SK-N-SH (cell line): Measurements from ENCODE around the gene ABCC2. TPM values are rescaled to one million over a fixed set of nuclear protein-coding genes. Genes with fewer than 3 reads are reported as not detected.

ENCODE experiments used
- CTCF ChIA-PET: fragments of 300-600, 350-600 bp; formaldehyde crosslinking; extraction: SDS; loops from one replicate; lab custom pipeline; 2021; lab: Yijun Ruan, JAX
- POLR2A ChIA-PET: fragments of 350-600 bp; sonication (Branson Sonifier 250); formaldehyde crosslinking; extraction: SDS; loops from one replicate; lab custom pipeline; 2020; ENCODE audit warnings: antibody characterized with exemption, inconsistent platforms; lab: Yijun Ruan, JAX
- DNase-seq: peaks from one replicate; pipeline ENCODE4 v3.0.0; 2012
- H2AFZ ChIP-seq: fragments of 200-600 bp; sonication (generic); 2 replicates; pipeline ENCODE4 v1.8.1; 2016; ENCODE audit warnings: antibody characterized with exemption, mild to moderate bottlenecking, low read depth
- H3F3A ChIP-seq: fragments of 200-600 bp; sonication (generic); replicated peaks from 2 replicates; pipeline ENCODE3; 2016; ENCODE audit warnings: antibody characterized with exemption, mild to moderate bottlenecking; ENCODE audit not compliant: insufficient read depth
- H3K27ac ChIP-seq, 2 experiments: fragments of 200-500 bp in 1 of 2; fragments of 200-600 bp in 1 of 2; sonication (Bioruptor generic) in 1 of 2; sonication (generic), shearing (Covaris generic) in 1 of 2; 2 replicates each; pipeline versions ENCODE4 v1.5.1 to v1.6.1; 2014 to 2016; ENCODE audit warnings: low read depth in 2 of 2, inconsistent platforms in 1 of 2, low read length in 1 of 2, mild to moderate bottlenecking in 1 of 2, mixed read lengths in 1 of 2
- H3K27me3 ChIP-seq: fragments of 200-600 bp; sonication (generic), shearing (Covaris generic); 2 replicates; pipeline ENCODE4 v1.6.1; 2016; ENCODE audit warnings: mixed run types; ENCODE audit not compliant: insufficient read depth
- H3K36me3 ChIP-seq, 2 experiments: fragments of 200-500 bp in 1 of 2; fragments of 200-600 bp in 1 of 2; sonication (Bioruptor generic) in 1 of 2; sonication (generic) in 1 of 2; replicated peaks in 1 of 2; 2 replicates each; pipeline versions ENCODE3 to v1.5.1; 2014 to 2016; ENCODE audit warnings: low read length in 1 of 2, mild to moderate bottlenecking in 1 of 2; ENCODE audit not compliant: insufficient read depth in 2 of 2, control insufficient read depth in 1 of 2
- H3K4me1 ChIP-seq, 2 experiments: fragments of 200-500 bp in 1 of 2; fragments of 200-600 bp in 1 of 2; sonication (Bioruptor generic) in 1 of 2; sonication (generic), shearing (Covaris generic) in 1 of 2; 2 replicates each; pipeline versions ENCODE4 v1.5.1 to v1.6.1; 2014 to 2016; ENCODE audit warnings: low read depth in 1 of 2, low read length in 1 of 2, mixed run types in 1 of 2; ENCODE audit not compliant: insufficient read depth in 2 of 2, control insufficient read depth in 1 of 2
- H3K4me2 ChIP-seq: fragments of 200-600 bp; sonication (generic), shearing (Covaris generic); 2 replicates; pipeline ENCODE4 v1.6.1; 2017; ENCODE audit warnings: mixed run types
- H3K4me3 ChIP-seq, 2 experiments: fragments of 200-500 bp in 1 of 2; fragments of 200-600 bp in 1 of 2; sonication (Bioruptor generic) in 1 of 2; sonication (generic), shearing (Covaris generic) in 1 of 2; 2 replicates each; pipeline versions ENCODE4 v1.5.1 to v1.8.1; 2014 to 2016; ENCODE audit warnings: low read depth in 2 of 2, inconsistent platforms in 1 of 2, low read length in 1 of 2, mild to moderate bottlenecking in 1 of 2, mixed read lengths in 1 of 2, moderate library complexity in 1 of 2
- H3K79me2 ChIP-seq: fragments of 200-600 bp; sonication (generic); 2 replicates; pipeline ENCODE4 v1.8.1; 2017; ENCODE audit warnings: mild to moderate bottlenecking; ENCODE audit not compliant: insufficient read depth
- H3K9ac ChIP-seq: fragments of 200-600 bp; sonication (generic); 2 replicates; pipeline ENCODE4 v1.6.1; 2017; ENCODE audit warnings: mixed run types
- H3K9me2 ChIP-seq: fragments of 200-600 bp; sonication (generic); 2 replicates; pipeline ENCODE4 v1.6.1; 2017; ENCODE audit warnings: mixed run types
- H3K9me3 ChIP-seq: fragments of 200-600 bp; sonication (generic); 2 replicates; pipeline ENCODE4 v1.6.1; 2017; ENCODE audit warnings: mixed run types, mild to moderate bottlenecking, moderate library complexity
- H4K20me1 ChIP-seq: fragments of 200-600 bp; sonication (generic); 2 replicates; pipeline ENCODE4 v1.6.1; 2017; ENCODE audit warnings: mild to moderate bottlenecking, mixed run types; ENCODE audit not compliant: insufficient read depth
- CHD2 ChIP-seq: fragments of 150-350 bp; IDR thresholded peaks from 2 replicates; pipeline ENCODE4 v1.6.1; 2018; ENCODE audit warnings: low read length; ENCODE audit not compliant: partially characterized antibody
- CTCF ChIP-seq: fragments of 200-600 bp; sonication (generic); IDR thresholded peaks from 2 replicates; pipeline ENCODE4 v1.6.1; 2017; ENCODE audit warnings: antibody characterized with exemption, mild to moderate bottlenecking, moderate library complexity
- EP300 ChIP-seq, 2 experiments: IDR thresholded peaks; 2 replicates each; pipeline versions ENCODE4 v1.4.0 to v1.6.1; 2012; ENCODE audit warnings: borderline replicate concordance in 1 of 2, low read depth in 1 of 2, low read length in 1 of 2
- EZH2phosphoT487 ChIP-seq: fragments of 200-600 bp; sonication (generic); IDR thresholded peaks from 2 replicates; pipeline ENCODE4 v1.6.1; 2017; ENCODE audit warnings: low read depth, mixed run types, mild to moderate bottlenecking, antibody characterized with exemption, moderate library complexity, borderline replicate concordance
- FOSL2 ChIP-seq: IDR thresholded peaks from 2 replicates; pipeline ENCODE4 v1.4.0; 2012; ENCODE audit warnings: low read depth, mild to moderate bottlenecking, moderate library complexity, borderline replicate concordance
- GABPA ChIP-seq: IDR thresholded peaks from 2 replicates; pipeline ENCODE4 v1.4.0; 2012; ENCODE audit warnings: low read depth, mild to moderate bottlenecking
- GATA2 ChIP-seq: sonication (generic); formaldehyde crosslinking; IDR thresholded peaks from 2 replicates; pipeline ENCODE4 v1.5.0; 2020; ENCODE audit warnings: mild to moderate bottlenecking, missing genetic modification reagents
- IRF3 ChIP-seq: fragments of 150-350 bp; IDR thresholded peaks from 2 replicates; pipeline ENCODE4 v1.6.1; 2016; ENCODE audit warnings: mild to moderate bottlenecking, low read depth, low read length
- MEF2A ChIP-seq: IDR thresholded peaks from 2 replicates; pipeline ENCODE4 v1.4.0; 2012; ENCODE audit warnings: low read depth, borderline replicate concordance
- MXI1 ChIP-seq: IDR thresholded peaks from 2 replicates; pipeline ENCODE4 v1.6.1; 2012; ENCODE audit warnings: mild to moderate bottlenecking, low read depth, low read length, improper control_type of control experiment
- PBX3 ChIP-seq: IDR thresholded peaks from 2 replicates; pipeline ENCODE4; 2012
- RCOR1 ChIP-seq: fragments of 150-350 bp; IDR thresholded peaks from 2 replicates; pipeline ENCODE4 v1.6.1; 2017; ENCODE audit warnings: antibody characterized with exemption, low read length
- RFX5 ChIP-seq: IDR thresholded peaks from 2 replicates; pipeline ENCODE4 v1.6.1; 2012; ENCODE audit warnings: mild to moderate bottlenecking, improper control_type of control experiment, low read length
- RXRA ChIP-seq: IDR thresholded peaks from 2 replicates; pipeline ENCODE4 v1.4.0; 2012; ENCODE audit warnings: low read depth, mild to moderate bottlenecking, borderline replicate concordance
- TAF1 ChIP-seq: IDR thresholded peaks from 2 replicates; pipeline ENCODE4 v1.6.1; 2012; ENCODE audit warnings: low read depth, mild to moderate bottlenecking, low read length, moderate library complexity, borderline replicate concordance
- TCF12 ChIP-seq: IDR thresholded peaks from 2 replicates; pipeline ENCODE4 v1.4.0; 2012
- YY1 ChIP-seq: IDR thresholded peaks from 2 replicates; pipeline ENCODE4 v1.4.0; 2012; ENCODE audit warnings: low read depth, mild to moderate bottlenecking
- WGBS: methylation state at CpG from one replicate; pipeline ENCODE4 v1.1.6; 2017; ENCODE audit warnings: low lambda C conversion rate; 5-methylcytosine and 5-hydroxymethylcytosine counted together
- polyA plus RNA-seq, 3 experiments: library from polyadenylated mRNA; depleted of rRNA; stranded (reverse); fragments of >200 nt; gene quantifications; 2 replicates each; pipeline ENCODE4 v1.2.3, GENCODE V29; 2012

Gene ABCC2
- polyA plus RNA-seq, 1 of the 3 experiments (the other 2 are of a cell fraction), result 0.48 TPM

GRCh38 chr10:99873846-99874245 is 91.4 kb downstream of the ABCC2 start:
- no peak for DNase-seq

More at GRCh38 chr10:99873846-99874245, 91.4 kb downstream of the ABCC2 start:
- TF ChIP-seq GATA2 (CRISPR knock-in tag), result no peak
- no peak for TF ChIP-seq YY1
- TF ChIP-seq IRF3, result no peak
- TF ChIP-seq RCOR1, result no peak
- no peak for TF ChIP-seq CHD2
- TF ChIP-seq FOSL2, result no peak
- no peak for TF ChIP-seq MEF2A
- no peak for TF ChIP-seq RFX5
- no peak for TF ChIP-seq PBX3
- no peak for TF ChIP-seq GABPA
- TF ChIP-seq EZH2phosphoT487, result no peak
- no peak for TF ChIP-seq CTCF
- TF ChIP-seq EP300 (IDR thresholded peaks at IDR 0.05; ENCODE audit: borderline replicate concordance in 1 of 2, low read depth in 1 of 2, low read length in 1 of 2), result no peak
- no peak for TF ChIP-seq RXRA
- TF ChIP-seq MXI1, result no peak
- no peak for TF ChIP-seq TCF12
- TF ChIP-seq TAF1, result no peak
- WGBS, result 100% methylated on average over 3 of the region's 5 CpGs
- Histone ChIP-seq H3K27ac (no peak overlapping the region), H3K79me2 (peaks cover 3% of the 10 kb centered on the region; the same call in 1 of the 2 replicates), H3K9ac (no peak overlapping the region), H3K4me3 (no peak overlapping the region), H2AFZ (no peak overlapping the region), H3K27me3 (no peaks in the 10 kb centered on the region), H3K9me2 (no peaks in the 10 kb centered on the region), H3K4me1 (no peaks in the 10 kb centered on the region; a peak in 3 of 4 replicates), H3K4me2 (no peak overlapping the region), H4K20me1 (peaks cover 6% of the 10 kb centered on the region; the same call in 1 of the 2 replicates), H3K36me3 (peaks cover 26 to 45% of the 10 kb centered on the region in 2 experiments), H3F3A (peaks cover 71% of the 10 kb centered on the region), H3K9me3 (no peaks in the 10 kb centered on the region)
- CTCF ChIA-PET, result interaction anchor here (2.3 kb wide), 1 partner anchor 28 kb away, joined by 12 read pairs; no protein-coding TSS in a partner anchor
- POLR2A ChIA-PET, result no interaction called here
